Prostate gland (tissue), 2 donors: Measurements from ENCODE around the gene ATP5F1D.

ENCODE experiments used
- CTCF ChIP-seq, 4 experiments: fragments of 200-600 bp in 2 of 4; fragments of 450-650 bp in 2 of 4; sonication (generic) in 2 of 4; IDR thresholded peaks; 1 replicate in 3 of 4; 2 replicates in 1 of 4; pipeline ENCODE4 v1.5.1; 2016 to 2019; ENCODE audit warnings: antibody characterized with exemption in 4 of 4, mild to moderate bottlenecking in 2 of 4, moderate library complexity in 2 of 4
- POLR2A ChIP-seq: fragments of 450-650 bp; IDR thresholded peaks from one replicate; pipeline ENCODE4 v1.6.1; 2016; ENCODE audit warnings: antibody characterized with exemption, mild to moderate bottlenecking

- TF ChIP-seq CTCF (IDR thresholded peaks at IDR 0.05) (peak in 1 of 4 experiments; percentile 18), POLR2A (no peak)
These were observed 11.4 kb downstream of the ATP5F1D start for GRCh38 chr19:1252821-1253513.
